Vagina (tissue), 2 donors: ENCODE results near the gene NDNF.

Source experiments
- POLR2A ChIP-seq, 2 donors: fragments of 450-650 bp; IDR thresholded peaks; one replicate each; pipeline ENCODE4 v1.6.1; 2017; ENCODE audit warnings: antibody characterized with exemption in 2 of 2, mild to moderate bottlenecking in 2 of 2, moderate library complexity in 2 of 2
- TF ChIP-seq, protein P1 (sequence below), 3 experiments: fragments of 450-650 bp in 2 of 3; fragments of 200-600 bp in 1 of 3; sonication (generic) in 1 of 3; IDR thresholded peaks; one replicate each; pipeline ENCODE4 v1.5.1; 2017 to 2019; ENCODE audit warnings: antibody characterized with exemption in 3 of 3, mild to moderate bottlenecking in 2 of 3, moderate library complexity in 2 of 3

DNA sequence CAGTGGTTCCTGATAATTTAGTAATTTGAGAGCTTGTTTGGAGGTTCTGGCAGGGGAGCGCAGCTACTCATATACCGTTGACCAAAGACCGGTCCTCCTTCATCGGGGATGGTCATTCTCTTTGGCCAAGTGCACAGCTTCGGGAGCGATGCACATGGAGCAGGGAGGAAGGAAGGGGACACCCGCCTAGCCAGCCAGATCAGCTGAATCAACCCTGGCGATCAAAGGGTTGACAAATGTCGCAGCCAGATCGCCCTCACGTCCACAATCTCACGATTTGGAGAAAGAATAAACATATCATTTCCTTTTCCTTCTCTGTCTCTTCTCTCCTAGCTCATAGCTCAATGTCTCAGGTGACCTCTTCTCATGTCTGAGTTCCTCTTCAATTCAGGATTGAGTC lies 11.1 kb downstream of the NDNF start:
- TF ChIP-seq, protein P1, sequence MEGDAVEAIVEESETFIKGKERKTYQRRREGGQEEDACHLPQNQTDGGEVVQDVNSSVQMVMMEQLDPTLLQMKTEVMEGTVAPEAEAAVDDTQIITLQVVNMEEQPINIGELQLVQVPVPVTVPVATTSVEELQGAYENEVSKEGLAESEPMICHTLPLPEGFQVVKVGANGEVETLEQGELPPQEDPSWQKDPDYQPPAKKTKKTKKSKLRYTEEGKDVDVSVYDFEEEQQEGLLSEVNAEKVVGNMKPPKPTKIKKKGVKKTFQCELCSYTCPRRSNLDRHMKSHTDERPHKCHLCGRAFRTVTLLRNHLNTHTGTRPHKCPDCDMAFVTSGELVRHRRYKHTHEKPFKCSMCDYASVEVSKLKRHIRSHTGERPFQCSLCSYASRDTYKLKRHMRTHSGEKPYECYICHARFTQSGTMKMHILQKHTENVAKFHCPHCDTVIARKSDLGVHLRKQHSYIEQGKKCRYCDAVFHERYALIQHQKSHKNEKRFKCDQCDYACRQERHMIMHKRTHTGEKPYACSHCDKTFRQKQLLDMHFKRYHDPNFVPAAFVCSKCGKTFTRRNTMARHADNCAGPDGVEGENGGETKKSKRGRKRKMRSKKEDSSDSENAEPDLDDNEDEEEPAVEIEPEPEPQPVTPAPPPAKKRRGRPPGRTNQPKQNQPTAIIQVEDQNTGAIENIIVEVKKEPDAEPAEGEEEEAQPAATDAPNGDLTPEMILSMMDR (IDR thresholded peaks at IDR 0.05): no peak
- no peak for TF ChIP-seq POLR2A (IDR thresholded peaks at IDR 0.05)
